Astrocyte (in vitro differentiated cells and primary cell): ENCODE results near the gene PDE9A.

Experiments used
- EZH2 ChIP-seq: IDR thresholded peaks from 2 replicates; pipeline ENCODE4 v1.6.1; 2012; ENCODE audit warnings: mild to moderate bottlenecking, low read length, inconsistent platforms; ENCODE audit not compliant: insufficient read depth
- TF ChIP-seq, protein P1 (sequence below): IDR thresholded peaks from 2 replicates; pipeline ENCODE4 v1.5.1; 2011; ENCODE audit warnings: low read depth, mild to moderate bottlenecking, inconsistent platforms, low read length, moderate library complexity; ENCODE audit not compliant: insufficient read depth

GRCh38 chr21:42627527-42628289 lies 25.7 kb upstream of the PDE9A start:
- TF ChIP-seq, protein P1, sequence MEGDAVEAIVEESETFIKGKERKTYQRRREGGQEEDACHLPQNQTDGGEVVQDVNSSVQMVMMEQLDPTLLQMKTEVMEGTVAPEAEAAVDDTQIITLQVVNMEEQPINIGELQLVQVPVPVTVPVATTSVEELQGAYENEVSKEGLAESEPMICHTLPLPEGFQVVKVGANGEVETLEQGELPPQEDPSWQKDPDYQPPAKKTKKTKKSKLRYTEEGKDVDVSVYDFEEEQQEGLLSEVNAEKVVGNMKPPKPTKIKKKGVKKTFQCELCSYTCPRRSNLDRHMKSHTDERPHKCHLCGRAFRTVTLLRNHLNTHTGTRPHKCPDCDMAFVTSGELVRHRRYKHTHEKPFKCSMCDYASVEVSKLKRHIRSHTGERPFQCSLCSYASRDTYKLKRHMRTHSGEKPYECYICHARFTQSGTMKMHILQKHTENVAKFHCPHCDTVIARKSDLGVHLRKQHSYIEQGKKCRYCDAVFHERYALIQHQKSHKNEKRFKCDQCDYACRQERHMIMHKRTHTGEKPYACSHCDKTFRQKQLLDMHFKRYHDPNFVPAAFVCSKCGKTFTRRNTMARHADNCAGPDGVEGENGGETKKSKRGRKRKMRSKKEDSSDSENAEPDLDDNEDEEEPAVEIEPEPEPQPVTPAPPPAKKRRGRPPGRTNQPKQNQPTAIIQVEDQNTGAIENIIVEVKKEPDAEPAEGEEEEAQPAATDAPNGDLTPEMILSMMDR = no peak
- TF ChIP-seq EZH2 = no peak
